Natural killer cell treated with Interleukin-12 subunit alpha and Interleukin-12 subunit beta and Interleukin-15 and Interleukin-18, amount 100 ng/mL, for 72 hours (primary cell): ENCODE results near the gene ATRNL1. TPM values are rescaled to one million over a fixed set of nuclear protein-coding genes. Genes with fewer than 3 reads are reported as not detected.

Source experiments
- ATAC-seq, 2 donors: fragments of 150-1000 bp; cut with Tn5 transposase in 1 of 2; sonication (Bioruptor Pico), chemical (Tn5 transposase) in 1 of 2; 2 replicates each; pipeline ENCODE4 v1.10.0; 2021
- DNase-seq: peaks from one replicate; pipeline ENCODE4 v3.0.0; 2022; ENCODE audit warnings: low spot score
- H3K27ac Mint-ChIP-seq, 2 donors: 1 replicate in 1 of 2; 2 replicates in 1 of 2; pipeline ENCODE4 v1.8.0; 2022; ENCODE audit warnings: mixed read lengths in 2 of 2, mild to moderate bottlenecking in 1 of 2, moderate library complexity in 1 of 2
- H3K27me3 Mint-ChIP-seq, 2 donors: 1 replicate in 1 of 2; 2 replicates in 1 of 2; pipeline ENCODE4 v1.8.0; 2022; ENCODE audit warnings: mixed read lengths in 2 of 2
- H3K36me3 Mint-ChIP-seq: one replicate; pipeline ENCODE4 v1.8.0; 2022; ENCODE audit warnings: mixed read lengths
- H3K4me1 Mint-ChIP-seq, 2 donors: 1 replicate in 1 of 2; 2 replicates in 1 of 2; pipeline ENCODE4 v1.8.0; 2022; ENCODE audit warnings: low read depth in 2 of 2, mixed read lengths in 2 of 2, mild to moderate bottlenecking in 1 of 2
- H3K4me3 Mint-ChIP-seq: one replicate; pipeline ENCODE4 v1.8.0; 2022; ENCODE audit warnings: mixed read lengths
- H3K9me3 Mint-ChIP-seq: 2 replicates; pipeline ENCODE4 v1.8.0; 2022; ENCODE audit warnings: mixed read lengths
- total RNA-seq, 2 donors: library from RNA; stranded (reverse); gene quantifications; one replicate each; pipeline ENCODE4 v1.2.3, GENCODE V29; 2022

Gene ATRNL1
- total RNA-seq, 2 donors from 2014 or later = not detected

GRCh38 chr10:115580239-115580638 lies 487.1 kb downstream of the ATRNL1 start:
- Mint-ChIP-seq H3K4me1 (no peaks in the 10 kb centered on the region), H3K4me3 (no peak overlapping the region), H3K9me3 (peaks cover 19% of the 10 kb centered on the region), H3K27ac (no peak overlapping the region), H3K36me3 (no peaks in the 10 kb centered on the region), H3K27me3 (no peaks in the 10 kb centered on the region)
- no peak for ATAC-seq
- DNase-seq = no peak

DNA sequence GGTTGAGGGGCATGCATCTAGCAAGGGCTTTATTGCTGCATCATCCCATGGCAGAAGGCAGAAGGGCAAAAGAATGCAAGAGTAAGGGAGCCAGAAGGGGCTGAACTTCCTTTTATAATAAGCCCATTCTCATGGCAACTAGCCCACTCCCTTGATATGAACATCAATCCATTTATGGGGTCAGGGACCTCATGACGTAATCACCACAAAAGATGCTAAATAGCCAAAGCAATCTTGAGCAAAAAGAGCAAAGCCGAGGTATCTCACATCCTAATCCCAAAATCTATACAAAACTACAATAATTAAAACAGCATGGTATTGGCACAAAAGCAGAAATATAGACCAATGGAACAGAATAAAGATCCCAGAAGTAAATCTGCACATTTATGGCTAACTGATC lies 499.9 kb downstream of the ATRNL1 start:
- ATAC-seq (no peak), DNase-seq (no peak)
- Mint-ChIP-seq H3K4me1 (no peaks in the 10 kb centered on the region), H3K9me3 (peaks cover 9% of the 10 kb centered on the region), H3K36me3 (no peaks in the 10 kb centered on the region), H3K27me3 (no peaks in the 10 kb centered on the region), H3K27ac (no peak overlapping the region), H3K4me3 (no peak overlapping the region)

DNA sequence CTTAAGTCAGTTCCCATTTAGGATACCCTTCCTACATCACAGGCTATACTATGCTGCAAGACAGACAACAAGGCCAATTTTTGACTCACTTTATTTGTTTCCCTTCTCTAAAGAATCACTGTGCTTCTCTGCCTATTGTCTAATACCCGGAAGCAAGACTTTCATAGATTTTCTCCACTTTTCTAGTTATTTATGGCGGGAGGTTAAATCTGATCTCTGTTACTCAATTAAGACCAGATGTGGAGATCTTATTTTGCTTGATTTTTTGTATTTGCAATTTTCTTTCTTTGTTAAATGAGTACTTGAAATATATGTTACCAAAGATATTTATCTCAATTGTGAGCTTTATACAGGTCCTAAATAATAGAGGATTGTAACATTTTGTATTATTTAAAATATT lies 511.5 kb downstream of the ATRNL1 start:
- Mint-ChIP-seq H3K27ac (no peak overlapping the region), H3K4me1 (no peaks in the 10 kb centered on the region), H3K9me3 (peaks cover 6% of the 10 kb centered on the region), H3K27me3 (no peaks in the 10 kb centered on the region), H3K36me3 (no peaks in the 10 kb centered on the region), H3K4me3 (no peak overlapping the region)
- no peak for ATAC-seq
- DNase-seq = no peak

DNA sequence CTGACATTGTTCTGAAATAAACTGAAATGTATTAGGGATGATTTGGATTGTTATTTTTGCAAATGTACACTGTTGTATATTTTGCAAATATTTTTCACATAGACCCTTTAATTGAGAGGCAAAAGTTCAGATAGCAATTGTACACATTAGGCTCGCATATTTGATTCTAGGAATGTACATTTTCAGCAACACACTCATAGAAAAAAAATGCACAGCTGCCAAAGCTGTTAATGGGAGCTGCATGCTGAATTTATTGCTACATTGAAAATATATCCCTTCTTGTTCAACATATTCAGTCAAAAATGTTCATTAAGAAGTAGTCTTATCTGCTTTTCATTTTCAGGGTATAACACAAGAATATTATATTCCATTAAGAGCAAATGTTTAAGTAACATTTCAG lies 512.9 kb downstream of the ATRNL1 start:
- DNase-seq (no peak), ATAC-seq (no peak)
- Mint-ChIP-seq H3K9me3 (peaks cover 3% of the 10 kb centered on the region), H3K4me1 (no peaks in the 10 kb centered on the region), H3K36me3 (no peaks in the 10 kb centered on the region), H3K27ac (no peak overlapping the region), H3K27me3 (no peaks in the 10 kb centered on the region), H3K4me3 (no peak overlapping the region)

DNA sequence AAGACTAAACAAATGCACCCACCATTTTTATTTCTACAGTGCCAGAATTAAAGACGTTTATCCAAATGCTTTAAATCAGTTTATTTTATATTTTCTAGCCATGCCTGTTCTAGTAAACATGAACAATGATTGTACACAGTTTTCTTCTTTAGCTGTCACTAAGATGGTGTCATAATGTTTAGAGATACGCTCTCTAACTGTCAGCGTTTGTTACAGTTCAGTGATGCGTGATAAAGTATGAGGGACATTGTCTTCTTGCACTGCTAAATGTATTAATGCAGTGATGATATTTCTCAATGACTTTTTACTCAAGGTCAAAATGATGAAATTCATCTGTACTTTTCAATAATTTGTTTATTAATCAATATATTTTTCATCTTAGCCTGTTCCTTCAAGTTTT lies 513.6 kb downstream of the ATRNL1 start:
- Mint-ChIP-seq H3K36me3 (no peaks in the 10 kb centered on the region), H3K4me3 (no peak overlapping the region), H3K9me3 (peaks cover 3% of the 10 kb centered on the region), H3K27me3 (no peaks in the 10 kb centered on the region), H3K27ac (no peak overlapping the region), H3K4me1 (no peaks in the 10 kb centered on the region)
- no peak for ATAC-seq
- no peak for DNase-seq

- Mint-ChIP-seq H3K9me3 (peaks cover 4% of the 10 kb centered on the region), H3K36me3 (no peaks in the 10 kb centered on the region)
These were observed 531.3 kb downstream of the ATRNL1 start for GRCh38 chr10:115624448-115624847.

GRCh38 chr10:115628616-115629015 lies 535.5 kb downstream of the ATRNL1 start:
- ATAC-seq (no peak), DNase-seq (no peak)
- no peak overlapping the region for H3K27ac Mint-ChIP-seq
- no peak overlapping the region for H3K4me3 Mint-ChIP-seq
- H3K9me3 Mint-ChIP-seq = no peaks in the 10 kb centered on the region
- no peaks in the 10 kb centered on the region for H3K36me3 Mint-ChIP-seq
- H3K27me3 Mint-ChIP-seq = no peaks in the 10 kb centered on the region
- no peaks in the 10 kb centered on the region for H3K4me1 Mint-ChIP-seq

More at GRCh38 chr10:115624448-115624847, 531.3 kb downstream of the ATRNL1 start:
- ATAC-seq (no peak), DNase-seq (no peak)
- Mint-ChIP-seq H3K27ac (no peak overlapping the region), H3K4me1 (no peaks in the 10 kb centered on the region), H3K4me3 (no peak overlapping the region), H3K27me3 (no peaks in the 10 kb centered on the region)

DNA sequence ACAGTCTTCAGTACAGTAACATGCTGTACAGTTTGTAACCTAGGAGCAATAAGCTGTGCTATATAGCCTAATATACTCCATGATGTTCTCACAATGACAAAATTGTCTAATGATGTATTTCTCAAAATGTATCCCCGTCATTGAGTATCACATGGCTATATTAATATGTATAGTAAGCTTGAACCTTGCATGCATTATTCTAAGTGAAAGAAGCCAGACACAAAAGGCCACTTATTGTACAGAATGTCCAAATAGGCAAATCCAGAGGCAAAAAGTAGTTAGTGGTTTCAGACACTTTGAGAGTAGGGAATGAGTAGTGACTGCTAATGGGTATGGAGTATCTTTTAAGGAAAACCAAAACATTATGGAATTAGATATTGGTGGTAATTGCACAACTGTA lies 545.1 kb downstream of the ATRNL1 start:
- no peak for ATAC-seq
- Mint-ChIP-seq H3K4me3 (no peak overlapping the region), H3K27ac (no peak overlapping the region), H3K27me3 (no peaks in the 10 kb centered on the region), H3K36me3 (no peaks in the 10 kb centered on the region), H3K9me3 (peaks cover 3% of the 10 kb centered on the region), H3K4me1 (no peaks in the 10 kb centered on the region)
- DNase-seq = no peak

DNA sequence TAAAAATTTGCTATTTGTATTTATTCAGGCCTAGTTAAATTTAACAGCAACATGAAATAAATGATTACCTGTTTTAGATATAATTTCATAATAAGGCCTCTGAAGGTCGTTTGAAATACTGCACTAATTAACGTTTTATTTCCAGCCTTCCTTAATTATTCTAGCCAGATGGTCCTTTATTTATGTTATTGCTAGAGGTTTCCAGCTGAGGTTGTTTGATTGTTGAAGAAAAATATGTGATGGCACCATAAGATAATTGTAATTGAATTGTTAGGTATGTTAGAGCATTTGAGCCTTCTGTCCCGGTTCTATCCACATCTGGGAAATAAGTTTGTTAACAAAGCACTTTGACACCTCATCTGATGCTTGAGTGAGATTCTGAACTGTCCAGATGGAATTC lies 556.1 kb downstream of the ATRNL1 start:
- Mint-ChIP-seq H3K27me3 (no peaks in the 10 kb centered on the region), H3K4me3 (no peak overlapping the region), H3K36me3 (no peaks in the 10 kb centered on the region), H3K9me3 (peaks cover 5% of the 10 kb centered on the region), H3K27ac (no peak overlapping the region), H3K4me1 (no peaks in the 10 kb centered on the region)
- no peak for ATAC-seq
- DNase-seq = no peak

- H3K27ac Mint-ChIP-seq = no peak overlapping the region
- DNase-seq = no peak
- no peaks in the 10 kb centered on the region for H3K4me1 Mint-ChIP-seq
- no peak overlapping the region for H3K4me3 Mint-ChIP-seq
- H3K27me3 Mint-ChIP-seq = no peaks in the 10 kb centered on the region
- no peaks in the 10 kb centered on the region for H3K36me3 Mint-ChIP-seq
- no peak for ATAC-seq
- H3K9me3 Mint-ChIP-seq = peaks cover 9% of the 10 kb centered on the region
These were observed 560.3 kb downstream of the ATRNL1 start for GRCh38 chr10:115653473-115653872.

- Mint-ChIP-seq H3K27ac (no peak overlapping the region), H3K27me3 (no peaks in the 10 kb centered on the region), H3K9me3 (peaks cover 9% of the 10 kb centered on the region), H3K4me3 (no peak overlapping the region), H3K36me3 (no peaks in the 10 kb centered on the region), H3K4me1 (no peaks in the 10 kb centered on the region)
- DNase-seq = no peak
- ATAC-seq = no peak
These were observed 561.8 kb downstream of the ATRNL1 start for GRCh38 chr10:115654961-115655360.

GRCh38 chr10:115657161-115657860 lies 564.1 kb downstream of the ATRNL1 start:
- no peak for DNase-seq
- H3K36me3 Mint-ChIP-seq = no peaks in the 10 kb centered on the region
- no peak for ATAC-seq
- H3K27ac Mint-ChIP-seq = no peak overlapping the region
- H3K27me3 Mint-ChIP-seq = no peaks in the 10 kb centered on the region
- H3K9me3 Mint-ChIP-seq = peaks cover 9% of the 10 kb centered on the region
- H3K4me1 Mint-ChIP-seq = no peaks in the 10 kb centered on the region
- no peak overlapping the region for H3K4me3 Mint-ChIP-seq

DNA sequence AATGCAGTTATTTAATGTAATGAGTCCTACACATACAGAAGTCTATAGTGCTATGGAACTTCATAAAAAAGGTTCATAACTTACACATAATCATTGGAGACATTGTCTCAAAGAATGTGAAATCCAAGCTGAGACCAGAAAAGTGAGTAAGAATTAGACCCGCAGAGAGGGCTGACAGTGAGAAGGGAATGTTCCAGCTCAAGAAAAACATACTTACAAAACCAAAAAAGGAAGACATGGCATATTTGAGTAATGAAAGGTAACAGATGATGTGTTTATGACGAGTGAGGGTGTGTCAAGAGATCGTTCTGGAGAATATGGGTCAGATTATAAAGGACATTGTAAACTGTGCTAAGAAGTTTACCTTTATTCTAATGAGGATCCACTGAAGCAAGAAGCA lies 566.5 kb downstream of the ATRNL1 start:
- H3K27ac Mint-ChIP-seq = no peak overlapping the region
- H3K4me1 Mint-ChIP-seq = no peaks in the 10 kb centered on the region
- H3K36me3 Mint-ChIP-seq = no peaks in the 10 kb centered on the region
- ATAC-seq = no peak
- no peak for DNase-seq
- H3K27me3 Mint-ChIP-seq = no peaks in the 10 kb centered on the region
- peaks cover 6% of the 10 kb centered on the region for H3K9me3 Mint-ChIP-seq
- H3K4me3 Mint-ChIP-seq = no peak overlapping the region

- H3K36me3 Mint-ChIP-seq = no peaks in the 10 kb centered on the region
- H3K27ac Mint-ChIP-seq = no peak overlapping the region
- no peaks in the 10 kb centered on the region for H3K4me1 Mint-ChIP-seq
- no peak overlapping the region for H3K4me3 Mint-ChIP-seq
- peaks cover 3% of the 10 kb centered on the region for H3K9me3 Mint-ChIP-seq
- H3K27me3 Mint-ChIP-seq = no peaks in the 10 kb centered on the region
- ATAC-seq = no peak
- no peak for DNase-seq
These were observed 567.2 kb downstream of the ATRNL1 start for GRCh38 chr10:115660391-115660790.

DNA sequence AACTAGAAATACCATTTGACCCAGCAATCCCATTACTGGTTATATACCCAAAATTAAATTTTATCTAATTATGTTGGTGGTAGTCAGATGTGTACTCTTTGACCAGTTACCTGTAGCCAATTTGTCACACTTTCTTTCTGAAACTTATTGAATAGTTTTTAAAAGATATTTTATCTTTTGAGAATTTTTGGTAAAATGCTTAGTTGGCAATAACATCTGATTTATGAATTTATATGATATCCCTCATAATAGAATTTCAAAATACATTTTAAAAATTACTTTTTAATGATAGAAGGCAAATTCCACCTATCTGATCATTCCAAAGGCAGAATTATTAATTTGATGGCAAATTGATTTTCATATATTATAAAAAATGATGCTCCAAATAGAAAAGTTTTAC lies 569.3 kb downstream of the ATRNL1 start:
- no peak for DNase-seq
- Mint-ChIP-seq H3K27me3 (no peaks in the 10 kb centered on the region), H3K27ac (no peak overlapping the region)

More for the DNA sequence above, 569.3 kb downstream of the ATRNL1 start:
- Mint-ChIP-seq H3K9me3 (peaks cover 3% of the 10 kb centered on the region), H3K4me1 (no peaks in the 10 kb centered on the region), H3K4me3 (no peak overlapping the region), H3K36me3 (no peaks in the 10 kb centered on the region)
- no peak for ATAC-seq
